GM19025 (cell line): ENCODE results near the gene MBD4.
"Not testable (repeated sequence)": the region's sequence is repeated elsewhere in the genome, so short reads cannot be mapped to it uniquely, and the experiment has no call there.

ENCODE experiments used
- ATAC-seq: cut with Tn5 transposase; IDR thresholded peaks from one replicate; pipeline ENCODE4 v1.9.1; 2021; ENCODE audit warnings: mild to moderate bottlenecking, low read depth, moderate library complexity; ENCODE audit not compliant: unreplicated experiment

Gene MBD4

DNA sequence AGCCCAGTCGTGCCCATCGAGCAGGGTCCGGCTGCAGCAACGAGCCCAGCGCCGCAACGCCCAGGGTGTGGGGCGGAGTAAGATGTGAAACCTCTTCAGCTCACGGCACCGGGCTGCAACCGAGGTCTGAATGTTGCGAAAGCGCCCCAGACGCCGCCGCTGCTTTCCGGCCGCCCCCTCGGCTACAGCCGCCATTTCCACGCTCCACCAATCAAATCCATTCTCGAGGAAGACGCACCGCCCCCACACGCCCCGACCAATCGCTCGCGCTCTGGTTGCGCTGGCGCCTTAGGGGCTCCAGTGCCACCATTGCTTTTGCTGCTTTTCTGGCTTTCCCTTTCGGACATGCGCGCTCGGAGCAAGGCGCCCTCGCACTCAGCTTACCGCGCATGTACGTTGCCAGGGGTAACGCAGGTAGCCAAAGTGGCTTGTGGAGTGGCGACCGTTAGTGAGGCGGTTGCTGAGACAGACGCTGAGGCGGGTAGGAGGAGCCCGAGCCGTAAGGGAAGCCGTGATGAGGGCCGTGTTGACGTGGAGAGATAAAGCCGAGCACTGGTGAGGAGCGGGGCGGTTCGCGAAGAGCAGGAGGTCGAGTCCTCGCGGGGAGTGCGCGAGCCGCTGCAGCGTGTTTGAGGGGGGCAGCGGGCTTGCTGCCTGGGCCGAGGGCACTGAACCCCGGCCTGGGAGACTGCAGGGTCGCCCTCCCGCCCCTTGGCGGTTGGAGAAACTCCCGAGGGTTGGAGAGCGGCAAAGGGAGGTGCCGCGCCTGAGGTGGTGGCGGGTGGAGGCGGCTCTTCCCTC, at the start of gene MBD4, which contains the start of gene IFT122:
MBD4 (minus strand) TSS at position 132 of the 801 bp plus-strand sequence; CDS start at position 17, 115 bp downstream.
IFT122 (plus strand) TSS at position 408 of the 801 bp plus-strand sequence; CDS start at position 515, 107 bp downstream.
- peak; percentile 85 for ATAC-seq

DNA sequence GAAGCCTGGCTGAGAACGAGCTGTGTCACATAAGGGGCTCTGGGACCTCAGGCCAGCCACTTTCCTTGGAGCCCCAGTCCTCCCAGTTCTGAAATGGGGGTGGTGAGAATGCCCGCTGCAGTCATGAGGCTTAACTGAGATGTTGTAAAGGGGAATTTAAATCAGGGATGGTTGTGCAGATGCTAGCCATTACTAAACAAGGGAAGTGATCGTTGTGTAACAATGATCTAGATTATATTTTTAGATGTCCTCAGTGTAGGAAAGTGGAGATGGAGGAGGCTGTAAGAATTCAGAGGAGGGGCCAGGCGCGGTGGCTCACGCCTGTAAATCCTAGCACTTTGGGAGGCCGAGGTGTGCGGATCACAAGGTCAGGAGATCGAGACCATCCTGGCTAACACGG, 49.5 kb upstream of the MBD4 start:
- not testable (repeated sequence) for ATAC-seq

DNA sequence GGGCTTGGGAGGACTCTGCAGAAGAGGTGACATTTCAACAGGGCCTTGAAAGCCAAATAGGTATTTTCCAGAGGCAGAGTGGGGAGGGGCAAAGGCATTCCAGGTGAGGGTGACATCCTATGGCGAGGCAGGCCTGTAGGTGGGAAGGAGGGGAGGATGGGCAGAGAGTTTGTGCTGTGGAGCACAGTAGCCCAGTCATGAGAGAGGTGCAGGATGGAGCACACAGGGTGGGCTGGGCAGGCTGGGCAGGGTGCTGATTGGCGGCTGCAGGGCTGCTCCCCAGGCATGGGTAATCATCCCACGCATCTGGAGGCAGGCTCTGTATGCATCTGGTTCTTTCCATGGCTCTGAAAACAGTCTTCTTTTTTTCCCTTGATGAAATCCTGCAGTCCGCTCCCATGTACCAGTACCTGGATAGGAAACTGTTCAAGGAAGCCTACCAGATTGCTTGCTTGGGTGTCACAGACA, 48.2 kb upstream of the MBD4 start:
- ATAC-seq: not testable (repeated sequence)

DNA sequence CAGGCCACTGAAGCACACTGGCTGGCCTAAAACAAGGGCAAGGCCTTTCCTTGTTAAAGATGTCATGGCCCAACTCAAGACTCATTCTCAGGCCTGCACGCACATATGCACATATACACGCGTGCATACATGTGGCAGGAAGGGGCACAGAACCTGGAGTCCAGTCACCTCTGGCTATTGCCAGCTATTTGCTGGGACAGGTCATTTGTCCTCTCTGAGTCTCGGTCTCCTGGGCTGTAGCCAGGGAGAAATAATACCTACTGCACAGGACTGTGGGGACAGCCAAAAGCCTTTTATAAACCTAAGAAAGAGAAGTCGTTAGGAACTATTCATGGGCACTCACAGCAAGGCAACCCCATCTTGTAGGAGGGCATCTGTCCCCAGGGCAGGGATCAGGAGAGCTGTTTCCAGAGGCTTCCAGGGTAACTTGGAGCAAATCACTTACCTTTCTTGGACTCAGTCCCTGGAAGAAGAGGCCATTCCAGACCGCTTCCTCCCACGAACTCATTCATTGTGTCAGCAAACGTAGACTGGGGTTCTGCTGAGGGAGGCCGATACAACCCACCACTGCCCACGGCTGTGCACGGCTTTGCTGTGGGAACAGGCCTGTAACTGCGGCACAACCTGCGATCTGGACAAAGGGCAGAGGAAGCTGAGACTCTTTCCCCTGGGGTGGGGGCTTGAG, 47.6 kb upstream of the MBD4 start:
- no peak for ATAC-seq

DNA sequence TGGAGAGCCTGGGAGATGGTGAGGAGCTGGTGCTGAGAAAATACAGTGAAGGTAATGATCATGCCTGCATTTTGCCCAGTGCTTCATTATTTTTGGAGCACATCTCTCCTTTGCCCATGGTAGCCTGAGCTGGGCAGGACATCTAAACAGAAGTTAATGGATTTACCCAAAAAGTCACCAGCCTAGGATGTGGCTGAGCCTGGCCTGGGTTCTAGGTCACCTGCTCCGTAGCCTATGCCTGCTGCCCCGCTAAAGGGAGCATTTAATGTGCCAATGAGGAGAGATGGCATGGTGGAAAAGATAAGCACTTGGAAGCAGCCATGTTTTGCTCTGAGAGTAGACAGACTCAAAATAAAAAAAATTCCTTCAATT, 46.9 kb upstream of the MBD4 start:
- no peak for ATAC-seq

DNA sequence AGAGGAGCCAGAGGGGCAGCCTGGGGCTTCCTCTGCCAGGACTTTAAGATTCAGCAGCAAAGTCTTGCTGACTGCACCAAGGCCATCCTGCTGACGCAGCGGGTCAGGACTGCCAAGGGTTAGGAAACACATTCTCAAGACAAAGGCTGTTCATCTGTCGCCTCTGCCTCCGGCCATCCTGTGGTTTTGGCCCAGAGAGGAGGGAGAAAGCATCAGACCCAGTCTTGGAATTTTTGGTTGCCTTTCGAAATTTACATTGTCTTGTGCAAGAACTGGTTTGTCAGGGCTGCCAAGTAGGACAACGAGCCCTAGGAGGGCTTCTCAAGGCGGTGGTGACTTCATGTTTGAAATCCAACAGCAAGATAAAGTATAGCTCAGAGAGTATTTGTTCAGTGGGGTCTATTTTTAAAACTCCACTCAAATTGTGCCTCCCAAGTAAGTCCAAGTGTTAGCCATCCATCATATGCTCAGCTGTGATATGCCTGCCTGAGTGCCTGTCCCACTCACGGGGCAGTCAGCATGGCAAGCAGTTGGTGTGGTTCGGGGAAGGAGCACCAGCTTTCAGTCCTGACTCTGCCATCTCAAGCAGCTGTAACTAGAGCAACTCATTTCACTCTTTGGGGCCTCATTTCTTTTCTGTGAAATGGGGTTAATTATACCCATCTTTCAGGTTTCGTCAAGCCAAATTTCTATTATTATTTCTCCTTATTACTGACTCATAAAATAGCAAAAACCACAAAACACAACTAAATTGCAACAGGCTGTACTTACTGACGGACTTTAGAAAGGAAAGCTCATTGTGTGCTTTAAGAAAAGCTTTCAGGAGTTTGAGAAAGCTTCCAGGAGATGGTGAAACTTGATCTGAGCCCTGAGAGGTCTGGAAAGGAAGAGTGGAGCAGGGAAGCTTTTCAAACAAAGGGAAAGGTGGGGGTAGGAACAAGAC, 46.2 kb upstream of the MBD4 start:
- ATAC-seq: no peak

DNA sequence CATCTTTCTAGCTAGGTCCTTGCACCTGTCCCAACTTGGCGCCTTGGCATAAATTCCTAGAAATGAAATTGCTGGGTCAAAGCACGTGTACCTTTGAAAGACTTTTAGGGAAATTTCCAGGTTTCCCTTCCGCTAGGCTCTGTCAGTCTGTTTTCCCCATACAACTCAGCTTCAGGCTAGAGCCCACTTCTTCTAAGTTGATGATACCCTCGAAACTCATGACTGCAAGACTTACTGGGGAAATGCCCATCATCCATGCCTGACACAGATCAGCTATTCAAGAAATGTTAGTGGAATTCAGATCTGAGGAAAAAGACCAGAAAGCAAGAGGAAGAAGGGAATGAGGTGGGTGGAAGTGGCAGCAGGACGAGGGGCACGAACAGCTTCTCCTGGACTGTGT, 45.4 kb upstream of the MBD4 start:
- not testable (repeated sequence) for ATAC-seq

DNA sequence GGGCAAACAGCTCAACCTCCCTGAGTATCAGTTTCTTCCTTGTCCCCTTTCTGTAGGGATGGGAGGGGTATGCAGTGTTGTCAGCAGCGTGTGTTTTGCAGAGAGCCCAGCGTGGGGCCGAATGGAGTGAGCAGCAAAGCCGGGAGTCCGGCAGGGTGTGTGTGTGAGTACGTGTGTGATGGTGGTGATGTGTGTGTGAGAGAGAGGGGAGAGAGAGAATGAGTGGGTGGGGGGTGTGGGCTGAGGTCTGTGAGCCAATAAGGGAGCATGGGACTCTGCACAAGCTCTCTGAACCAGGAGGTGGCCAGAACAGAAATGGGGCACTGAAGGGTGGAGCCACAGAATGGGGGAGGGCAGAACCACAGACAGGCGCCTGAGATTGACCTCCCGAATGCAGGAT, 44.1 kb upstream of the MBD4 start:
- no peak for ATAC-seq

DNA sequence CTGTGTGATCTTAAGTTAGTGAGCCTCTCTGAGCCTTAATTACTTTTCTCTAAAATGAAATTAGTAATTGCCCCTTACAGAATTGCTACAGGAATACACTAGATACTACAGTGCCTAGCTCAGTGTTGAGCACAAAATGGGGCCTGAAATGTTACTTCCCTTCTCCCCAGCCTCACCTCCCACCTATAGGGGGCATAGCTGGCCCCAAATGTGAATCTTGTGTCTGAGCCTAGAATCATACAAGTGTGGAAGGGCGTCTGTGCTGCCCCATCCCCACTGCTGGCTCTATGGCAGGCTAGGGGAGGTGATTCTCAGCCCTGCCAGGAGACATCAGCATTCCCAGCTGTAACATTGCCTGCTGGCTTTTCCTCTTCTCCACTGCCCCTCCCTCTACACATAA, 43.0 kb upstream of the MBD4 start:
- ATAC-seq: no peak

DNA sequence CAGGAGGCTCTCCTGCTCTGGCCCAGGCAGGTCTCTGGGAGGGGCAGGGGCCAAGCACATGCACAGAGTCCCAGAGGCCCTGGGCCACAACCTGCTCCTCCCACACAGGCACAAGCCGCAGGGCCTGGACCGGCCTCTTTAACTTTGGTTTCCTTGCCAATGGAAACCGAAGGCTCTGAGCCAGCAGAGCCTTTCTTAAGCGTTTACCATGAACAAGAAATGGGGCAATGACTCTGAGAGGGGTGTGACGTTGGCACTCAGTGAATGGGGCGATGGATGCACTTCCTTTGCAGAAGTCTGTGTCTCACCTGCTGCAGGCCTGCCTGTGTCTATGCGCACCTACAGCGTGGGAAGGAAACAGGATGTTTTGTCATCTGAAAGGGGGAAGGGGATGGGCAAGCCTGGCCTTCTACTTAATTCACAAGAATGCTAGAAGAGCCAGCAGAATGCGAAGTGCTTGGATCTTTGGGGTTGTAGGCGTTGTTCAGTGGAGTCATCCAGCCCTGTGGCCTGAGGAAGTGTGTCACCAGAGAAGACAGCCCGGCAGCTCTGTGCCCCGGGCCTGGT, 42.1 kb upstream of the MBD4 start:
- ATAC-seq: no peak

DNA sequence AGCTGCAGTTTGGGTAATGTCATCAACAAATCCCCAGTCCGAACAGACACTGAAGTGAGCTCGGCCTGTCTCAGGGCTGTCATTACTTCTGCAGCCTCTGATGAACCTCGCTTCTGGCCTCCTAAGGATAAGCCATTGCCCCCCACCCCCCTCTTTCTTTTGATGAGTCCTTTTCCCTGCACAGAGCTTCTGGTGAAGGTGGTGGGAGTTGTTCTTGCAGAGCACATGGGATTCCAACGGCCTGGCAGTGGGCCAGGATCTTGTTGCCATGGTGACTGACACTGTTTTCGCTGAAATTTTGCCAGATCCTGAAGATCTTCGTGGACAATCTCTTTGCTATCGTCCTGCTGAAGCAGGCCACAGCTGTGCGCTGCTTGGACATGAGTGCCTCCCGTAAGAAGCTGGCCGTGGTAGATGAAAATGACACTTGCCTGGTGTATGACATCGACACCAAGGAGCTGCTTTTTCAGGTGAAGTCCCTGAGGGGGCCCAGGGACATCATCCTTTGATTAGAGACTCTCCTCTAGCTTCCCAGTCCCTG, 41.5 kb upstream of the MBD4 start:
- ATAC-seq: not testable (repeated sequence)

DNA sequence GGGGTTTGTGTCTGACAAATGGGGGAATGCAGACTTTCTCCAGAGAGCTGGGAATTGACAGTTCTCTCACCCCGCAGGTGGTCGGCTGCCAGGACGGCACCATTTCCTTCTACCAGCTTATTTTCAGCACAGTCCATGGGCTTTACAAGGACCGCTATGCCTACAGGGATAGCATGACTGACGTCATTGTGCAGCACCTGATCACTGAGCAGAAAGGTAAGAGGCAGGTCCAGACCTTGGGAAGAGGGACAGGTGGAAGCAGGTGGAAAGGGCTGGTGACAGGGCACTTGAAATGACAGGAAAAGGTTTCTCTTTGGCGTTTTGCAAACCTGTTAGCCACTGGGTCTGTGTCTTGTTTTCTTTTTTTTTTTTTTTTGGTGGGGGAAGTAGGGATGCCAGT, 36.8 kb upstream of the MBD4 start:
- ATAC-seq: no peak

DNA sequence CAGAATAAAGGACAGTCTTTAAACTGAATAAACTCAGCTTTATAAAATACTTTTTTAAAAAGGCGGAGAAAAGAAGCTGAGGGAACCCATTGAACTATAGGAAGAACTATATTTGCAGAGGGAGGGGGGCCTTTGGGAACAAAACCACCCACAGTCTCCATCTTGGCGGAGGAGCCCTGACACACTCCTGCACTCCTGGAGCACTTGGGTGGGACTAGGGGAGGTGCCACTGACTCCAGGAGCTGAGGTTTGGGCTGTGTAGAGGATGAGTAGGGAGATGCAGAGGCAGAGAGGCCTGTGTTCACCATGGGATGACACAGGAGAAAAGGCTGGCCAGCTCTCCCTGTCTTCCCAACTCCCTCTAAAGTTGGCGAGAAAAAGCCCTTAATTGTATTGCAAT, 36.1 kb upstream of the MBD4 start:
- no peak for ATAC-seq

DNA sequence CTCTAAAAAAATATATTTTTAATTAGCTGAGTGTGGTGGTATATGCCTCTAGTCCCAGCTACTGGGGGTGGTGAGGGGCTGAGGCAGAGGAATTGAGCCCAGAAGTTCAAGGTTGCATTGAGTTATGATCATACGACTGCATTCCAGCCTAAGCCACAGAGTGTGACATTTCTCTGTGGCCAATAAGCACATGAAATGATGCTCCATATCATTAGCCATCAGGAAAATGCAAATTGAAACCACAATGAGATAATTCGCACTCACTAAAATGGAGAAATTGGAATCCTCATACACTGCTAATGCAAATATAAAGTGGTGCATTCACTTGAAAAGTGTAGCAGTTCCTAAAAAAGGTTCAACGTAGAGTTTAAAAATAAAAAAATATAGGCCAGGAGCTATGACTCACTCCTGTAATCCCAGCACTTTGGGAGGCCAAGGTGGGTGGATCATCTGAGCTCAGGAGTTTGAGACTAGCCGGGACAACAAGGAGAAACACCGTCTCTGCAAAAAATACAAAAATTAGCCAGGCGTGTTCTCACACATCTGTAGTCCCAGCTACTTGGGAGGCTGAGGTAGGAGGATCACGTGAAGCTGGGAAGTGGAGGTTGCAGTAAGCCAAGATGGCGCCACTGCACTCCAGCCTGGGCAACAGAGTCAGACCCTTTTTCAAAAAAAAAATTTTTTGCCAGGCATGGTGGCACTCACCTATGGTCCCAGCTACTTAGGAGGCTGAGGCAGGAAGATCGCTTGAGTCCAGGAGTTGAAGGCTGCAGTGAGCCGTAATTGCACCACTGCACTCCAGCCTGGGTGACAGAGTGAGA, 35.4 kb upstream of the MBD4 start:
- ATAC-seq: no peak

DNA sequence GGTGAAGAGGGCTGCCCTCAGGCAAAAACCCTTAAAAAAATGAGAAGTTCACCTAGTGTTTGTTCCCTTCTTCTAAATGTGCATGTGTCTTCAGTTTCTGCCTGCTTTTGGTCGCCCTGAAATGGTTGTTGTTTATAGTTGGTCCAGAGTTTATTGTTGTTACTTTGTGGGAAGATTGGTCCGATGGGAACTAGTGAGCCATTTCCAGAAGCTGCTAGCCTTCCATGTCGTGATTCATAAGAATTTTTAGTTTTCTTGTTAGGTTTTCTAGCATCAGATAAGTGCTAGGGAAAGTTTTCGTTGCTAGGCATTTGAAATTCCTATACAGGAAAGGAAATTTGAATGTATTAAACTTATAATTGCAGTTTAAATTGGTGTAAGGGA, 34.0 kb upstream of the MBD4 start:
- ATAC-seq: no peak

DNA sequence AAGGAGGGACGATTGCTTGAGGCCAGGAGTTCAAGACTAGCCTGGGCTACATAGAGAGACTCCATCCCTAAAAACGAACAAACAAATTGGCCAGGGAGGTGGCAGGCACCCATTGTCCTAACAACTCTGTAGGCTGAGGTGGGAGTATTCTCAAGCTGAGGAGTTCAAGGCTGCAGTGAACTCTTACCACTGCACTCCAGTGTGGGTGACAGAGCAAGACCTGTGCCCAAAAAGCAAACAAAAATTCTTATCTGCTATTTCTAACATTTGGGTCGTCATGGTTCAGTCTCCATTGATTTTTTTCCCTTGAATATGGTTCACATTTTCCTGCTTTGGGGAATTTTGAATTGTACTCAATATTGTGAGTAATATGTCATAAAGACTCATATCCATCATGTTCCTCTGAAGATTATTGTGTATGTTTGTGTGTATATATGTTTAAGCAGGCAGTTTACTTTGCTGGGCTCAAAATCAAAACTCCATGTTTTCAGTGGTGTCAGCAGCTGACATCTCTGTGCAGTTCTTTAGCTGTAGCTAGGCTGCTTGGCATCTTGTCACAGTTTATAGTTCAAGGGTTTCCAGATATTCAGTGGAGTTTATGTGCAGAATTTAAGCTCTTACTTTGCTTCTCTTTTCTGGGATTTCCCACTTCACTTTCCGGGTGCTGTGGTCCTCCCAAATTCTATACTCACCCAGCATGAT, 33.5 kb upstream of the MBD4 start:
- no peak for ATAC-seq

DNA sequence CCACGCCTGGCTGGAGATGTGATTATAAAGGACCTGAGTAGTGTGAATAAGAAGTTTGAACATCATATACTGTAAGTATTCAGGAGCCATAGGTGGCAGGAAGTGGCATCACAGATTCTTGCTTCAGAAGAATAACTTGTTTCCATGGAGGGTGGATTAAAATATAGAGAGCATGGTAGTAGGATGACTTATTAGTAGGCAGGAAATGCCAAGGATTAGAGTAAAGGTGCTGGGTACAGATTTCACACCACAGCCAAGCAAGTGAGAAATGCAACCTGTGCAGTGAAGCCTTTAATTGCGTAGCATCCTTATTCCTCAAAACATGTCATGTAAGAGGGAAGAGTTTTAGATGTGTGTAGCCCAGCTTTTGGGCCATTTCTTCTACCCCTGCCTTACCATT, 31.1 kb upstream of the MBD4 start:
- no peak for ATAC-seq

DNA sequence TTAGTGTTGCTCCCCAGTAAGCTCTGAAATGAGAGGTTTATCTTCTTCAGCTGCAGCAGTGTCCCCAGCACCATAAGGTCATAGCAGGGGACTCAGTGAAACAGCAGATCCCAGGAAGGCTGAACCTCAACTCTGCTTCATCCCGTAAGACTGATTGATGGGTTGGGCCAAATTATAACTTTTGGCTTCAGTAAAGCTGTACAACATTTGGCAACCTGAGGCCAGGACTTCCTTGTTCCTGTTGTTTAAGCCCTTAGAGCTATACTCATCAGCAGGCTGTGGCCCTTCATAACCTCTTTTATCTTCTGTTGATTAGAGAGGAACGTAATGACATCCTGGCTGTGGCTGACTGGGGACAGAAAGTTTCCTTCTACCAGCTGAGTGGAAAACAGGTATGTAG, 29.3 kb upstream of the MBD4 start:
- ATAC-seq: no peak

DNA sequence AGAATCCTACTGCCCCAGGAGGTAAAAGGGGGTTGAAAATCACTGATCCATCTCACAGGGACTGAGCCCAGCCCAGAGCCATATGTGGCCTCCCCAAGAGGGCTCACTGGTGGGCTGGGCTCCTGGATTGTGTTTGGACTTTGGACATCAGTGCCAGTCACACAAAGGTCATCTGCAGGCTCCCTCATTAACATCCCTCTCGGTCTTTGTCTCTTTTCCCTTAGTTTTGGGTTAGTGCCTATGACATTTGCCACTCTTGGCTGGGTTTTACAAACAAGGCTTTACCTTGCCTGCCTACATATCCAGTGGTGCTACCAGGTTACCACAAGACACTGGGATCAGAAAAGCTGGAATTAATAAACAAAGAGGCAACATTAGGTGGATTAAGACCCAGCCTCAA, 28.2 kb upstream of the MBD4 start:
- ATAC-seq: no peak
